ENCODE measurements around the gene NPBWR2.

GRCh38 chr20:64055396-64055892 lies 51.9 kb downstream of the NPBWR2 start:
- TF ChIP-seq, protein P1, sequence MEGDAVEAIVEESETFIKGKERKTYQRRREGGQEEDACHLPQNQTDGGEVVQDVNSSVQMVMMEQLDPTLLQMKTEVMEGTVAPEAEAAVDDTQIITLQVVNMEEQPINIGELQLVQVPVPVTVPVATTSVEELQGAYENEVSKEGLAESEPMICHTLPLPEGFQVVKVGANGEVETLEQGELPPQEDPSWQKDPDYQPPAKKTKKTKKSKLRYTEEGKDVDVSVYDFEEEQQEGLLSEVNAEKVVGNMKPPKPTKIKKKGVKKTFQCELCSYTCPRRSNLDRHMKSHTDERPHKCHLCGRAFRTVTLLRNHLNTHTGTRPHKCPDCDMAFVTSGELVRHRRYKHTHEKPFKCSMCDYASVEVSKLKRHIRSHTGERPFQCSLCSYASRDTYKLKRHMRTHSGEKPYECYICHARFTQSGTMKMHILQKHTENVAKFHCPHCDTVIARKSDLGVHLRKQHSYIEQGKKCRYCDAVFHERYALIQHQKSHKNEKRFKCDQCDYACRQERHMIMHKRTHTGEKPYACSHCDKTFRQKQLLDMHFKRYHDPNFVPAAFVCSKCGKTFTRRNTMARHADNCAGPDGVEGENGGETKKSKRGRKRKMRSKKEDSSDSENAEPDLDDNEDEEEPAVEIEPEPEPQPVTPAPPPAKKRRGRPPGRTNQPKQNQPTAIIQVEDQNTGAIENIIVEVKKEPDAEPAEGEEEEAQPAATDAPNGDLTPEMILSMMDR (IDR thresholded peaks at IDR 0.05; ENCODE audit: insufficient read depth, low read length) = no peak
- TF ChIP-seq POLR2AphosphoS5 (IDR thresholded peaks at IDR 0.05; ENCODE audit: low read depth) (no peak), REST (IDR thresholded peaks at IDR 0.05; ENCODE audit: insufficient replicate concordance, low read depth) (no peak)

Data from HL-60 (cell line).